Peyer's patch (tissue), 4 donors: ENCODE measurements around the gene KRI1.

Experiments used
- POLR2A ChIP-seq, 2 donors: fragments of 450-650 bp; IDR thresholded peaks; one replicate each; pipeline ENCODE4 v1.5.1; 2017; ENCODE audit warnings: antibody characterized with exemption in 2 of 2, mild to moderate bottlenecking in 2 of 2, moderate library complexity in 2 of 2
- TF ChIP-seq, protein P1 (sequence below), 6 experiments: fragments of 450-650 bp in 4 of 6; fragments of 200-600 bp in 2 of 6; sonication (generic) in 1 of 6; IDR thresholded peaks; one replicate each; pipeline ENCODE4 v1.5.1; 2017 to 2019; ENCODE audit warnings: antibody characterized with exemption in 6 of 6, mild to moderate bottlenecking in 3 of 6, moderate library complexity in 1 of 6

DNA sequence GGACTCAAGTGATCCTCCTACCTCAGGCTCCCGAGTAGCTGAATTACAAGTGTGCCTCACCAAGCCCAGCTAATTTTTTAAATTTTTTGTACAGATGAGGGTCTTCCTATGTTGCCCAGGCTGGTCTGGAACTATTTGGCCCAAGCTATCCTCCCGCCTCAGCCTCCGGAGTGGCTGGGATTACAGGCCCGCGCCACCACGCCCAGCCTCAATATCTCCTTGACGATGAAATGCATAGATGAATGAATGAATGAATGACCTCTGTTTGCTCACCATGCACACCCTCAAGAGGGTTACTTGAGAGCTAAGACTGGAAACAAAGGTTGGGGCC is 36.2 kb upstream of the KRI1 start:
- TF ChIP-seq, protein P1, sequence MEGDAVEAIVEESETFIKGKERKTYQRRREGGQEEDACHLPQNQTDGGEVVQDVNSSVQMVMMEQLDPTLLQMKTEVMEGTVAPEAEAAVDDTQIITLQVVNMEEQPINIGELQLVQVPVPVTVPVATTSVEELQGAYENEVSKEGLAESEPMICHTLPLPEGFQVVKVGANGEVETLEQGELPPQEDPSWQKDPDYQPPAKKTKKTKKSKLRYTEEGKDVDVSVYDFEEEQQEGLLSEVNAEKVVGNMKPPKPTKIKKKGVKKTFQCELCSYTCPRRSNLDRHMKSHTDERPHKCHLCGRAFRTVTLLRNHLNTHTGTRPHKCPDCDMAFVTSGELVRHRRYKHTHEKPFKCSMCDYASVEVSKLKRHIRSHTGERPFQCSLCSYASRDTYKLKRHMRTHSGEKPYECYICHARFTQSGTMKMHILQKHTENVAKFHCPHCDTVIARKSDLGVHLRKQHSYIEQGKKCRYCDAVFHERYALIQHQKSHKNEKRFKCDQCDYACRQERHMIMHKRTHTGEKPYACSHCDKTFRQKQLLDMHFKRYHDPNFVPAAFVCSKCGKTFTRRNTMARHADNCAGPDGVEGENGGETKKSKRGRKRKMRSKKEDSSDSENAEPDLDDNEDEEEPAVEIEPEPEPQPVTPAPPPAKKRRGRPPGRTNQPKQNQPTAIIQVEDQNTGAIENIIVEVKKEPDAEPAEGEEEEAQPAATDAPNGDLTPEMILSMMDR (IDR thresholded peaks at IDR 0.05) = no peak
- TF ChIP-seq POLR2A (IDR thresholded peaks at IDR 0.05) = no peak
